ENCODE data around the gene CCDC88B.

GRCh38 chr11:64372802-64373597 is 33.0 kb downstream of the CCDC88B start:
- TF ChIP-seq CTCF (conservative IDR thresholded peaks at IDR 0.05; ENCODE audit: low read length) (no peak), EZH2phosphoT487 (IDR thresholded peaks at IDR 0.05; ENCODE audit: borderline replicate concordance) (no peak)
